Epidermal melanocyte (primary cell): Measurements from ENCODE around the gene PLCB2.

Source experiments
- DNase-seq: peaks from one replicate; pipeline ENCODE4 v3.0.0; 2011; ENCODE audit warnings: low spot score; ENCODE audit not compliant: insufficient read length

Gene PLCB2

DNA sequence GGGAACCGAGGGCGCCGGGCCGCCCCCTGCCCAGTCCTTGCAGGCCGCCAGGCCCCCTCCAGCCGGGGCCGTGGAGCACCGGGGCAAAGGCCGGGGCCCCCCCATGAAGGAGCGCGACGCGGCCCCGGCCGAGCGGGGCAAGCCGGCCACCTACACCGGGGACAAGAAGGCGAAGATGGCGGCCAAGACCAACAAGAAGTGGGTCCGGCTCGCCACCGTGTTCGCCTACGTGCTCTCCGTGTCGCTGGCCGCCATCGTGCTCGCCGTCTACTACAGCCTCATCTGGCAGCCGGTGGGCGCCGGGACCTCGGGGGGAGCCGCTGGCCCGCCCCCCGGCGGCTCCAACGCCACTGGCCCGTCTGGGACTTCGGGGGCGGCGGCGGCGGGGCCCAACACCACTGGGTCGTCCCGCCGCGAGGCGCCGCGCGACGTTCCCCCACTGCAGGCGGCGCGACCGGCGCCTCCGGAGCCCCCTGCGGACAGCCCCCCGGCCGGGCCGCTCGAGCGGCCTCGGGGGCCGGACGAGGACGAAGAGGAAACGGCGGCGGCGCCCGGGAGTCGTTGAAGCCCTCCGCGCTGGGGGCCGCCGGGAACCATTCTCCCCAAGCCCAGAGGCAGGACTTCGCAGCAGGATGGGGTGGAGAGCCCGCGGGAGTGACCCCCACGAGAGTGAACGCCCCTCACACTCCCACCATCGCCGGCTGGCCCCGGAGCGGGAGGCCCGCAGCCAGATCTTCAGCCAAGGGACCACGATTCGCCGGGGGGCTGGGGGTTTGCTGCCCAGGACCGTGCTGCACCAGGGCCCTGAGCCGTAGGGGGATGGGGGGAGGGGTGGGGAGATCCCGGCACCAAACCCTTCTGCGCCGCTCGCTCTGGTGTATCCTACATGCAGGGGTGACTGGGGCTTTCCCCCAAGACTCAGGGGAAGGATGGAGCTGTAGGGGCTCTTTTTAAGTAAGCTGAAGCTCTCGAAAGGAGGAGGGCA, 16.5 kb upstream of the PLCB2 start:
- DNase-seq = no peak

DNA sequence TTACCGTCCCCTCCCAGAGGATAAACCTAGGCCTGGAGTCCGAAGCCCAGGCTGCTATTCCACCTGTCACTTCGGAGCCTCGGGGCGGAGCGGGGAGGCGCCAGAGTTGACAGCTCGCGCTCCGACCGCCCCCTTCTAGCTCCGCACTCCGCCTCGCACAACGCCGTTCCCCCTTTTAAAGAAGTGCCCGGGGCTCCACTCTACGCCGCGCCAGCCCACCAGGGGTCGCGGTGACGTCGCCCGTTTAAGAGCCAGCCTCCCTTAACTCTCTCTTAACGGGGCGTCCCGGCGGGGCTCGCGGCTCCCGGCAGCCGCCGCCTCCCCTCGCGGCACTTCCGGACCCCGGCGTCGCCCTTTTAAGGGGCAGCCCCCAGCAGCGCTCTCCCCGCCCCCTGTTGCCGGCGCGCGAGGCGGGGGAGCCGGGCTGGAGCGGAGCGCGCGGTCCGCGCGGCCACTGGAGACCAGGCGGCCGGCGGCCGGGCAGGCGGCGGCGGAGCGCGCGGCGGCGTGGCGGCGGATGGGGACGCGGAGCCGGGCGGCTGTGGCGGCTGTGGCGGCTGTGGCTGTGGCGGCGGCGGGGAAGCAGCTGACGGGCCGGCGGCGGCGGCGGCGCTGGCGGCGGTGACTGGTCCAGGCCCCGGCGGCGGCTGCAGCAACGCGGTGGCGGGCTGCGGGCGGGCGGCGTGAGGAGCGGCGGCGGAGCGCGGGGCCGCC, 15.7 kb upstream of the PLCB2 start, which contains the start of gene INAFM2:
INAFM2 (plus strand) TSS at position 454 of the 714 bp plus-strand sequence. CDS start 364 bp downstream, outside the sequence.
- peak; percentile 88 for DNase-seq

DNA sequence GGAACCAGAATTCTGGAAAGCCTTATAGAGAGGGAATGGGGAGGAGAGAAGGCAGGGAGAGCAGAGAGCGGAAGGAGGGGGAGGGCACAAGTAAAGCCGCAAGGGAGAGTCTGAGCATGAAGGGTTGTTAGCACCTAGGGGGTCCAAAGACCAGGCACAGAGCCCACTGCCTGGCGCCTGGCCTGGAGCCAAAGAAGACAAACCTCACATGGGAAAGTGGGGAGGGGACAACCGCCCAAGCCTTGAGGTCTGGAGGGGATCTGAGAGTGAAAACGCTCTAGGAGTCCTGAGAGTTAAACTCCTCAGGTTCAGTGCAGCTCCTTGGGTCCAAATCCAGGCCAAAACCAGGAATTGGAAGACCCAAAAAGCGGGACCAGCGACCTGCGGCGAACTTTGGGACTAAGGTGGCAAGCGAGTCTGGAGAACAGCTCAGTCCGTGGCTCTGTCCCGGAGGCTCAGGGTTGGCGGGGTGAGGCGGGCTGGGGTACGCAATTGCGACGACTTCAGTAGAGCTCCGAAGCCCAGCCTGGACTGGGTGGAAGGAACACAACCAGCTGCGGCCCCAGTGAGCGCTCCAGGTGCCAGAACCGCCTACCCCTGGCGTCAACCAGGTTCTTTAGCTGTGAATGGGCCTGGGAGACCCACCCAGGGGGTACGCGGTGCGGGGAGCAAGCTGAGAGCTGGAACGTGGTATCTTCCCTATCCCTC, 14.9 kb upstream of the PLCB2 start:
- no peak for DNase-seq

DNA sequence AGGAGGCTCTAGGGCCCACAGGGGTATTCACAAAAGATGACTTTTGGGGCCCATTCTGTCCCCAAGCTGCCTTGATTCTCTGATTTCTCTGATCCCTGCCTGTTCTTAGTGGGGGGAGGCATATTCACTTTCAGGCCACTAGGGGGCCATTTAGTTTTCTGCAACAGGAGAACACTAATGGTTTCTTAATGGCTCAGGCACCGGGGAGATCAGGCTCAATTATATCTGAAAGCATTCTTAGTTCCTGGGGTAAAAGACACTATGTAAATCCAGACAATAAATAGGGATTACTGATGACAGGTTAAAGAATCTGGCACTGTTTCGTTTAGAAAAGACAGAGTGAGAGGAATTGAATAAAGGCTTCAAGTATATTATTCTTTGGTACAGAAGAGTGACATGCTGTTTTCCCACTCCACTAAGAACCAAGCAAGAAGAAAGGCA, 13.2 kb upstream of the PLCB2 start:
- DNase-seq = peak; percentile 90

DNA sequence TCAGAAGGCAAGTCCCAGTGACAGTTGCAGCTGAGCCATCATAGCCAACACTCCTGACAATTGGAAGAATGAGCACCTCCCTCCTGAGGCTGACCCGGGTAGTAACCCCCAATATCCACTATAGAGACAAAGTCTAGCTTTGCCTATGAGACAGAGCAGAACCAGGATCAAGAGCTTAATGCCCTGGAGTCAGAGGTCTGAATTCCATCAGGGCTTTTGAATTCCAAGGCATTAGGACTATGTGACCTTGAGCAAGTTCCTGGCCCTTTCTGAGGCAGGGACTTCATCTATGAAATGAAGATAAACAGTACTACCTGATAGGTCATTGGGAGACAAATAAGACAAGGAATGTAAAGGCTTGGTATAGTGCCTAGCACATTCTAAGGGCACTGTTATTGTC, 12.7 kb upstream of the PLCB2 start:
- no peak for DNase-seq

DNA sequence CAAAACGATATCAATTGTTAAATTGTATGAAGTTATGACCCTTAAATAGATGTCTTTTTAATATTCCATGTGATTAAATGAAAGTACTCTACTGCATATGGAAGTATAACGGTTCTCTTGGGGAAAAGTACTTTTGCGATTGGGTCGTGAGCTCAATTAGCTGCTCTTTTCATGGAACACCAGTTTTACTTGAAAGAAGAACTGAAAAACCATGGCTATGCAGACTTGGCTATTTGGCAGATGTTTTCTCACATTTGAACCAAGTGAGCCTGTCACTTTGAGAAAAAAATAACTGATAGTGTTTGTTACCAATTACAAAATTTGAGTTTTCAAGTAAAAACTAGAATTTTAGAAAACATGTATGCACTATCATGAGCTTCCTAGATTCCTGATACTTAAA, 9.8 kb upstream of the PLCB2 start:
- no peak for DNase-seq

DNA sequence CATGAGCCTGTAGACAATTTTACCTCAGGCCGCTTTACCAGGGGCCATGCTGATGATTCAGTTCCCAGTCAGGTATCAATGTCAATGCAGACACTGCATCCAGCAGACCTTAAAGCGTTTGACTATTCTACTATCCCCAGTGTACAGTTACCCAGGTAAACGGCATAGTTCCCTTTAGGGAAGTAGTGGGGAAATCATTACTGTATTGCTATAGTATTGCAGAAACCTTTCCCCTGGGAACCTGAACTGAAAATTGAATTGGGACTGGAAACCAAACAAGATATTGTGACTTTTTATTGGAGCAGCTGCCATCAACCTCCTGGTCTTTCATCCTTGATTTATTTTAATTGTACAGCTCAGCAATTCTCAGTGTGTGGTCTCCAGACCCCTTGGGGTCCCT, 9.2 kb upstream of the PLCB2 start:
- no peak for DNase-seq

DNA sequence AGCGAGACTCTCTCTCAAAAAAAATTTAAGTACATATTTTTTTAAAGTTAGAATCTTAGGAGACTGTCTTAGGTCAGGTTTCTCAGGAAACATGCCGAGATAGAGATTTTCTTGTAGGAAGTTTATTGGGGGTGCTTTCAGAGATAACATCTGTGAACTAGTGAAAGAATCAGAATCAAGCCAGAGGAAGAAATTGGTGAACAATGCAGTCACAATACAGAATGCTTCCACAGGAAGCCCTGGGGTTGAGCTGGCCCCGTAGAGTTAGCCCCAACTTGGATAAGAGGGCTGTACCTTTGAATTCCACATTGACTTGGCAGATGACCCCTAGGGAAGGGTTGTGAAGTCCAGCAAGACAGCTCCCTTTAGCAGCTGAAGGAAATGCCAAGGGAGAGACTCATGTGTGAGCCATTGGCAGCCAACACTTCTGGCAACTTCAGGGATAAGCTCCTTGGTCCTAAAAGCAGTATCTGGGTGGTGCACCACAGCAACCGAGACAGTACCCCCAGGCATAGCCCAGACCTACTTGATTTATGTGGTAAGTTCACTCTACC, 7.1 kb upstream of the PLCB2 start:
- DNase-seq = no peak

DNA sequence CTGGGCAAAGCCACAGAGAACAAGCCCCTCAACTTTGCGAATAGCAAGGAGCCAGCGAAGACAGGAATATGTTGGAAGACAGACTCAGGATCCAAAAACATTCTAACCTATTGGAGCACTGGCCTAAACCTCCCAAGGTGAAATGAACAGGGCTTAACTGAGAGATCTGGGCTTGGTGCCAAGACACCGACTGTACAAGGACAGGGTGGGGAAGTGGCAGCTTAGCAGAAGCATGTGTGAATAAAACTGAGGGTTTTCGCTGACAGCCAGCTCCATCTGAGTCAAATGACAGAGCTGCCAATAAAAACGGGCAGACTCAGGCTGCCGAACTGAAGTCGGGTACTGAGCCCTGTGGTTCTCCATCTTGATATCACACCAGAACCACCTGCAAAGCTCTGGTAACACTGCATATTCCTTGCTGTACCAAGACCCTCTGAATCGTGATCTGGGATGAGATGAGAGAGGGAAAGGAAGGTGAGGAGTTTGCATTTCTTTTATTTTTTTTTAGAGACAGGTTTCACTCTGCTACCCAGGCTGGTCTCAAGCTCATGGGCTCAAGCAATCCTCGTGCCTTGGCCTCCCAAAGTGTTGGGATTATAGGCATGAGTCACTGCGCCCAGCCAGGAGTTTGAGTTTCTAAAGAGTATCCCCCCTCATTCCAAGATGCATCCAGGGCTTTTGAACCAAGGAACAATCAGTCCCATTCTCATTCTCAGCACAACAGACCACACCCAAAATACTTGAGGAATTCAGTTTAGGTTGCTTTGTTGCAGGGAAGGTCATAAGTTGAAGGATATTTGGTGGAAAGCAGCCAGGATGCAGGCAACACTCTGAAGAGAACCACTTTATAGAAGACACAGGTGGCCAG, 6.0 kb upstream of the PLCB2 start:
- DNase-seq = no peak

DNA sequence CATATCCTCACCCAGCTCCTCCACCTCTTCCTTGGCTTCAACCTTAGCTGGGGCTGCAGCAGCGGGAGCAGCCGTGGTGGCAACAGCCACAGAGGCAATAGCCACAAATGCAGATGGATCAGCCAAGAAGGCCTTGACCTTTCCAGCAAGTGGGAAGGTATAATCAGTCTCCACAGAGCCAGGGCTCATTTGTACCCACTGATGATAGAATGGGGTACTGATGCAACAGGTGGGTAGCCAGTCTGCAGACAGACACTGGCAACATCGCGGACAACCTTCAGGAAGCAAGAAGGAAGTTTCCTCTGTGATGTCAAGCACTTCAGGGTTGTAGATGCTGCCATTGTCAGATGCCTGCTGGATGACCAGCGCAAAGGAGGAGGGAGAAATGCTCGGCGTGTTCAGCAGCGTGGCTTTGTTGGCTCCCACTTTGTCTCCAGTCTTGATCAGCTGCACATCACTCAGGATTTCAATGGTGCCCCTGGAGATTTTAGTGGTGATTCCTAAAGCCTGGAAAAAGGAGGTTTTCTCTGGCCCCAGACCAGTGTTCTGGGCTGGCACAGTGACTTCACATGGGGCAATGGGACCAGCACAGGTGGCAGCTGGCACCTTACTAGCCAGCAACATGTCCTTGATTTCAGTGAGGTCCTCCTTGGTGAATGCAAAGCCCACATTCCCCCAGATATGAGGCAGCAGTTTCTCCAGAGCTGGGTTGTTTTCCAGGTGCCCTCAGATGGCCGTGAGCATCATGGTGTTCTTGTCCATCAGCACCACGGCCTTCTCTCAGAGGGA, 4.8 kb upstream of the PLCB2 start:
- DNase-seq = no peak

DNA sequence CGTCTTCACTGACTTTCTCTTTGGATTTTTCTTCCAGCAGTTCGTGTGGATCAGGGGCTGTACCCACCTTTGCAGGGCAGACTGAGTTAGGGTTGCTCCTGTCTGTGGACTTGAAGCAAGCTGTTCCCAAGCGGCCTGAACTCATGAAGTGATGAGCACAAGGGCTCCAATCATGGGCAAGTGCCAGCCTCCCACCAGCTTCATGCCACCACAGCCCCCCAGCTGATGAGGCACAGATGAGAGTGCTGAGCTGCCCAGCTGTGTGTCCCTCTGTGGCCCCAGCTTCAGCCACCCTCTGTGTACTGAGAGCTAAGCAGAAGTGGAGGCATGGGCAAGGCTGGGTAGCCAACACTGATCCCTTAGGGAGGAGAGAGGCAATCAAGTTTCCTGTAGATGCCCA, 3.3 kb upstream of the PLCB2 start:
- no peak for DNase-seq

DNA sequence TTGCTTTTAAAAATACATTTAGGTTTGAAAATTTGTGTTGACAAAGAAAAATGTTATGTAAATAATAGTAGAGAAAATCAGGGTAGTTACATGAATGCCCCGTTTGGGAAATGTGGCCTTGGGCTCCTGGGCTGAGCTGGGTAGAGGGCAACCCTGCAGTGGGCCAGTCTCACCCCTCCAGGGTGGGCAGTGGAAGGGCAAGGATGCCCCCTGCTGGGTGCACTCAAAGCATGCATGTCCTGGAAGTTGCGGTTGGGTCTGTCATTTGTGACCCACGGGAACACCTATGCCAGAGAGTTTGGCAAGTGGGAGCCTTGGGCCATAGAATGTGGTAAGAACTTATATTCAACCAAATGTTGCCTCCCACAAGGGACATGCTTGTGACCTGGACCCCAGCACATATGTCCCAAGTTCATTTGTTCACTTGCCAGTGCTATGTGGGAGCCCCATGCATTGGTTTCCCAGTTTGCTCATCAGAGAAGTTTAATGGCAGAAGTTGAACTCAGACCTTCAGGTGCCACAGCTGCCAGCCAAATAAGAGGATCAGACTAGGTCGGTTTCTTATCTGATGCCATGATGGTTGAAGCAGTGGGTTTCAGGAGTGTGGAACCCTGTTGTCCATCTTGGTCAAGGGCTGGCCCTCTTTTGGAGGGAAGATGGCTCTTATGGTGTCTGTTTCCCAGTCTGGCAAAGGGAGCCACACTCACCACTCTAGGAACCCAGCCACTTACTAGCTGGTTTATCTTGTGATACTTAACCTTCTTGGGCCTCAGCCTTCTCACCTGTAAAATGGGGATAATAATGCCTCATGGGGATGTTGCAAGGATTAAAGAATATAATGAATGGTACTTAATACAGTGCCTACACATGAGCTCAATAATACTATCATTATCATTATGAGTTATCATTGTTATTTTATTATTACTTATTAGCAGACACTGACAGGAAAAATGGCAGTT, 2.5 kb upstream of the PLCB2 start:
- DNase-seq = no peak

DNA sequence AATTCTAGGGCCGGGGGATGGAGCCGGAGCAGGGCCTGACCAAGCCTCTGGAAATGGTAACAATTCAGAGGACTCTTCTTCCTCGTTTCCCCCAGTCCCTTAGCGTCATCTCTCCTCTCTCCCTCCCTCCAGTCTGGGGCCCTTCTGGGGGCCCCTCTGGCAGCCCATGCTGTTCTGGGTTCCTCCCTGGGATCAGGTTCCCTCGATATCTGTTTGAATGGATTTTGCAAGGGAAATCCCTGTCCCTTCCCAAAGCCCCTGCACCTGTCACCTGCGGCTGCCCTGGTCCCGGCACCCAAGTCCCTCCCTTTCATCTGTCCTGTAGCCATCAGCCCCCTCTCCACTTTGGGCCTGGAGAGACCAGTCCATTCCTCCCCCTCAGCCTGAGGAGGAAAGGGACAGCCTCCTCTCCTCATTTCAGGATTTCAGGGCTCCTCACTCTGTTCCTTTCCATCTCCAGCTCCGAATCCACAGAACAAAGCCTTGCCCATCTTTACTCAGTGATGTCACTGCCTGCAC, 1.7 kb upstream of the PLCB2 start:
- no peak for DNase-seq

DNA sequence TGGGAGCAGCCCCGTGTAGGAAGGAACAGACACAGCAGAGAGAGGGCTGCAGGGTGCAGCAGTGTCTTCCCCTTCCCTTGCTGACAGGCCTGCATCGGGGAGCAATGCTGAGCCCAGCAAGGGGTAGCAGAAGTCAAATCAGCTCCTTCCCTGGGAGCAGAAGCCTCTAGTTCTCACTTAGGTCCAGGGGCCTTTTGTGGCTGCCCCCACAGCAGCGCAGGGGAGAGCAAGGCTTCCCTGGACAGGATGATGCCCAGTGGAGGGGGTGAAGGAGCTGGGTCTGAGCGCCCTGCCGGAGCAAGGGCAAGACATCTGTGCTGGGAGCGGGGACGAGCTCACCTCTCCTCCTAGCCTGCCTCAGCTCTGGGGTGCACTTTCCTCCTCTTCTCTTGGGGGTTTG, 827 bp downstream of the PLCB2 start:
- no peak for DNase-seq

DNA sequence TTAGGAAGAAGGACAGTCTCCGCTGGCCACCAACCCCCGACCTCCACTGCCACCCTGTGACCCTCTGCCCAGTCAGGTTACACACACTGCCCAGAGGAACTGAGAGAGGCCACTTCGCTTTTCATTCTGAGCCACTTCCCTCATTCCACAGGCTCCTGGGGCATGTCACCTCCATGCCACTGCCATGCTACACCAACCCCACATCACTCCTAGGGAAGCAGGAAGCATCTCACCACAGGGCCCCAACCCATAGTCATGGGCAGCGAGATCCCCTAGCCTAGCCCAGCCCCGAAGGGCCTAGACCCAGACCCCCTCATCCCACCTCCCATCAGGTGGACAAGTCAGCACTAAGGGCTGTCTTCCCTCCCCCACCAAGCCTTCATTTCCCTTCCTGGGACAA, 1.4 kb downstream of the PLCB2 start:
- no peak for DNase-seq

DNA sequence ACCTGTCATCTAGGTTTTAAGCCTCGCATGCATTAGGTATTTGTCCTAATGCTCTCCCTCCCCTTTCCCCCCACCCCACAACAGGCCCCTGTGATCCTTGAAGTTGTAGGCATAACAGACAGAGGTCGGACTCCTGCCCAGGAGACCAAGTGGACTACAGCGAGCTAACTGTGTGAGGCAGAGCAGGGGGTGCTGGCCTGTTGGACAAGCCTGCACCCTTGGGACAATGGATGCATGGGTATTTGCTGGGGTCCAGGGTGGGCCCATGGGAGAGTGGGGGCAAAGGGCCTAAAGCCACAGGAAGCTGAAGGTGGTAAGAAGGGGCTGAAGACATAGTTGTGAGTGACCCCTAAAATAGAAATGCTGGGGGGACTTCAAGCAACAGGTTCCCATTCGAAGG, 2.5 kb downstream of the PLCB2 start:
- DNase-seq = no peak

DNA sequence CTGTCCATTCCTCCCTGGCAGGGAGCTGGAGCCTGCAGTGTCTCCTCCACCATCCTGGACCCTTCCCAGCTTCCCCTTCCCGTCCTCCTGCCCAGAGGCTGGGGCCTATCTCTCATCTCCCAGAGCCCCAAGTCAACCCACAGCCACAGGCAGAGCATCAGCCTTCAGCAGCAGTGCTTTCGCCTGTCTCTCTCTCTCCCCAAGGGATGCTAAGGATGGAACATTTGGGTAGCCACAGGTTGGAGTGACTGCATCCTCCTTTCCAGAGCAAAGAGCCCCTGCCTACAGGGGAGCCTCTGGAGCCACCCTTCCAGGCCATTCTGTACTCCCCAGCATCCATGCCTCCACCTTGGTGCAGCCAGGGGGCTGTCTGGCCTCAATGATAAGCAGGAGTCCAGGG, 4.2 kb downstream of the PLCB2 start:
- DNase-seq = no peak

DNA sequence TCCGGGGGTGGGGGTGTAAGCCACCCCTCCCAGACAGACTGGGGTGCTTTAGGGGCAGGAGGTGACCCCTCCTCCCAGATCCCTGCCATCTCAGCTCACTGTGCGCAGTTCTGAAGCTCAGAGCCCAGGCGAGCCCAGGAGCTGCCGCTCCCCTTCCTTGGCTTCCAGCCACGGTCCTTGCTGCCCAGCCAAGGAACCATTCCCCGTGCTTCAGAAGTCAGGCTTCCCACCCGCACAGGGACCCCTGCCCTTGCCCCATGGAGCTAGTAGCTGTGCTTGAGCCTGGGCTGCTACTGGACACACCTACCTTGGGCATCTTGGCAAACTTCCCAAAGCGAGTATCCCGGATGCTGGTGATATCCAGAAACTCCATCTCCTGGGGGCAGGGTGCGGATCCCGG, 4.8 kb downstream of the PLCB2 start:
- DNase-seq = no peak
